ENCODE data around the gene CD244.

- no peak for TF ChIP-seq CTCF (IDR thresholded peaks at IDR 0.05; ENCODE audit: extremely low read depth in 1 of 2, insufficient read depth in 1 of 2, low read depth in 1 of 2, low read length in 2 of 2)
- TF ChIP-seq POLR2A (IDR thresholded peaks at IDR 0.05; ENCODE audit: low read depth, low read length) = no peak
- no peak for TF ChIP-seq MAX (IDR thresholded peaks at IDR 0.05; ENCODE audit: insufficient read depth, insufficient read length)
Measured at GRCh38 chr1:160904783-160905616, 42.3 kb upstream of the CD244 start.

Measured in endothelial cell of umbilical vein (primary cell).